Activated CD8-positive, alpha-beta memory T cell treated with anti-CD3 and anti-CD28 coated beads, Interleukin-2, amount 50 U/mL, for 24 hours (primary cell): ENCODE measurements around the gene CDH16.
"Not testable (repeated sequence)": the region's sequence is repeated elsewhere in the genome, so short reads cannot be mapped to it uniquely, and the experiment has no call there.

Experiments used
- DNase-seq: peaks from one replicate; pipeline ENCODE4 v3.0.0-alpha.2; 2020; ENCODE audit errors: extremely low read depth

CDH16 gene

GRCh38 chr16:66910175-66910940 lies 8.3 kb downstream of the CDH16 start:
- no peak for DNase-seq

- DNase-seq, result no peak
Measured at GRCh38 chr16:66908762-66909559, 9.7 kb downstream of the CDH16 start.

GRCh38 chr16:66908116-66908515 lies 10.6 kb downstream of the CDH16 start:
- DNase-seq, result no peak

GRCh38 chr16:66906916-66907836 lies 11.5 kb downstream of the CDH16 start:
- no peak for DNase-seq

GRCh38 chr16:66905633-66906539 lies 12.8 kb downstream of the CDH16 start:
- no peak for DNase-seq

GRCh38 chr16:66904846-66905632 lies 13.6 kb downstream of the CDH16 start:
- no peak for DNase-seq

GRCh38 chr16:66904428-66904845 lies 14.2 kb downstream of the CDH16 start:
- no peak for DNase-seq

GRCh38 chr16:66903544-66904427 lies 14.9 kb downstream of the CDH16 start:
- no peak for DNase-seq

- DNase-seq, result no peak
Measured at GRCh38 chr16:66902648-66903543, 15.8 kb downstream of the CDH16 start.

- DNase-seq, result no peak
Measured at GRCh38 chr16:66901626-66902025, 17.1 kb downstream of the CDH16 start.

- DNase-seq, result no peak
Measured at GRCh38 chr16:66900721-66901441, 17.8 kb downstream of the CDH16 start.

GRCh38 chr16:66899945-66900710 lies 18.6 kb downstream of the CDH16 start:
- no peak for DNase-seq

GRCh38 chr16:66899310-66899944 lies 19.3 kb downstream of the CDH16 start:
- DNase-seq, result no peak

GRCh38 chr16:66898933-66899309 lies 19.8 kb downstream of the CDH16 start:
- no peak for DNase-seq

- DNase-seq, result no peak
Measured at GRCh38 chr16:66898207-66898606, 20.5 kb downstream of the CDH16 start.

GRCh38 chr16:66896682-66897081 lies 22.0 kb downstream of the CDH16 start:
- DNase-seq, result not testable (repeated sequence)
